ENCODE results near the gene TNFRSF6B. TPM values are rescaled to one million over a fixed set of nuclear protein-coding genes. Genes with fewer than 3 reads are reported as not detected.

TNFRSF6B gene
- polyA plus RNA-seq, 6 donors from 2014 or later = not detected

DNA sequence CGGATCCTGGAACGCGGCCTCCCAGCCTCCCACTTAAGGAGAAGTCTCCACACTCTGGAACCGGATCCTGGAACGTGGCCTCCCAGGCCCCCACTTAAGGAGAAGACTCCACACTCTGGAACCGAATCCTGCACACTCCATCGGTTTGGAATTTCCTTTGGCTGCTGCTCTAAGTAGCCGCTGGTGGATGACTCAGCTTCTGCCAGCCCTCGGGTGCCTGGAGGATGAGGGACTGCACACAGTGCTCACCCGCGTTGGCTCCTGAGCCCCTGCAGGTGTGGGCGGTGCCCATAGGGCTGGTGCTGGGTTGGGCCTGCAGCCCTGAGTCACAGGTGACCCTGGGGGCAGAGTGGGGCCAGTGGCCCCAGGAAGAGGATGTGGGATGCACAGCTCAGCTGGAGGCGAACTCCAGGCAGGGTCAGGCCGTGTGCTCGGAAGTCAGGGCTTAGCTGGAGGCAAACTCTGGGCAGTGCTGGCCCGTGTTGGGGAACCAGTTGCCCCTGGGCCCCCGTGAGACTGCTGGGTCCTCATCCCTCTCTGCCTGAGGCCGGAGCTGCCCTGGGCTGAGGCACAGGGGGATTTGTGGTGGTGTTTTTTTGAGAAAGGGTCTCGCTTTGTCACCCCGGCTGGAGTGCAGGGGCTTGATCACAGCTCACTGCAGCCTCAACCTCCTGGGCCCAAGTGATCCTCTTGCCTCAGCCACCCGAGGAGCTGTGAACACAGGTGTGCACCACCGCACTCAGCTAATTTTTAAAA, 13.9 kb upstream of the TNFRSF6B start:
- no peaks in the 10 kb centered on the region for H3K9me3 Mint-ChIP-seq
- no peak for ATAC-seq (ENCODE audit: low read depth in 2 of 2)

DNA sequence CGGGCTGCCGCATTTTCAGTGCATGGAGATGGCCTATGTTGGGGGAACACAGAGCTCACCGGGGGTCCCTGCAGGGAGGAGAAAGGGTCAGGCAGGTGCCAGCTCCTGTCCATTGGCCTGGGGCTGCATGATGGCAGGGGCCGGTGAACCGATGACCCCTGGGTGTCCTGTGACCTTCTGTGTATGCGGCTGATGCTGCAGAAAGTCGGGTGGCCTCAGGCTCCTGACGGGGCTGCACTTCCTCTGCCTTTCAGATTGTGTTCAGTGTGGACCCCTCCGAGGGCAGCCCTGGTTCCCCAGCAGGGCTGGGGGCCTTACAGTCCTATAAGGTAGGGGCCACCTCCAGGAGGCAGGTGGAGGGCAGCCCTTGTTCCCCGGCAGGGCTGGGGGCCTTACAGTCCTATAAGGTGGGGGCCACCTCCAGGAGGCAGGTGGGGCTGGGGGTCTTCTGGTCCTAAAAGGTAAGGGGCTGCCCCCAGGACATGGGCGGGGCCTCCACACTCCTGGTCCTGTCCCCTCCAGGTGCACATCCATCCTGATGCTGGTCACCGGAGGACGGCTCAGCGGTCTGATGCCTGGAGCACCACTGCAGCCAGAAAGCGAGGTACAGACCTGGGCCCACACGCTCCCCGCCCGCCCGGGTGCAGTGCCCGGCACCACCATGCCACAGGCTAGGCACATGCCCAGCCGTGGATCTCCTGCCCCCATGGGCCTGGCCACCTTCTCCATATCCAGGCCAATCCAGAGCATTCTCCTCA, 11.0 kb upstream of the TNFRSF6B start:
- no peaks in the 10 kb centered on the region for H3K27me3 Mint-ChIP-seq
- H3K4me1 Mint-ChIP-seq = peaks cover 0 to 3% (median 0%) of the 10 kb centered on the region in 3 donors
- H3K36me3 Mint-ChIP-seq = no peaks in the 10 kb centered on the region
- no peak overlapping the region for H3K4me3 Mint-ChIP-seq
- H3K27ac Mint-ChIP-seq = peak overlapping the region in 2 of 6 donors; percentile 49 to 94
- no peaks in the 10 kb centered on the region for H3K9me3 Mint-ChIP-seq
- DNase-seq = no peak
- no peak for ATAC-seq (ENCODE audit: low read depth in 2 of 2)

More for the DNA sequence above, 13.9 kb upstream of the TNFRSF6B start:
- Mint-ChIP-seq H3K4me1 (peaks cover 0 to 3% (median 0%) of the 10 kb centered on the region in 3 donors), H3K27ac (peak overlapping the region in 1 of 6 donors; percentile 18), H3K36me3 (no peaks in the 10 kb centered on the region), H3K27me3 (no peaks in the 10 kb centered on the region), H3K4me3 (no peak overlapping the region)
- no peak for DNase-seq

DNA sequence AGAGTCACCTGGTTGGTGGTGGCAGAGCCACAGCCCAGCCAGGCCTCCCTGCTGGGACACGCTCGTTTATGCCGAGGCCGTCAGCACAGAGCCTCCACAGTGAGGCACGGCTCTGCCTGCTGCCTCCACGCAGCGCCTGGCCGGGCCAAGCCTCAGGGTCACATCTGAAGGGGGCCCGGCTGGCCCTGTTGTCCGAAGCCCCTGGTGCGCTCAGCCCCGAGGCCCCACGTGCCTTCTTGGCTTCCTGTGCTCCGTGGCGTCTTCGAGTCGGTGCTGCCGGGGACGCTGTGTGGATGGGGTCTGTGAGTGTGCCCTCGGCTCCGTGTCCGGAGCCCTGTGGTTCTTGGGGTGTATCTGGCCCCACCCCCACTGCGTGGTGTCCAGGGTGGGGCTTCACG, 10.4 kb upstream of the TNFRSF6B start:
- ATAC-seq (ENCODE audit: low read depth in 2 of 2) (no peak), DNase-seq (no peak)
- H3K4me3 Mint-ChIP-seq = no peak overlapping the region
- no peaks in the 10 kb centered on the region for H3K27me3 Mint-ChIP-seq
- H3K9me3 Mint-ChIP-seq = no peaks in the 10 kb centered on the region
- H3K36me3 Mint-ChIP-seq = no peaks in the 10 kb centered on the region
- no peak overlapping the region for H3K27ac Mint-ChIP-seq
- peaks cover 0 to 3% (median 0%) of the 10 kb centered on the region in 3 donors for H3K4me1 Mint-ChIP-seq

DNA sequence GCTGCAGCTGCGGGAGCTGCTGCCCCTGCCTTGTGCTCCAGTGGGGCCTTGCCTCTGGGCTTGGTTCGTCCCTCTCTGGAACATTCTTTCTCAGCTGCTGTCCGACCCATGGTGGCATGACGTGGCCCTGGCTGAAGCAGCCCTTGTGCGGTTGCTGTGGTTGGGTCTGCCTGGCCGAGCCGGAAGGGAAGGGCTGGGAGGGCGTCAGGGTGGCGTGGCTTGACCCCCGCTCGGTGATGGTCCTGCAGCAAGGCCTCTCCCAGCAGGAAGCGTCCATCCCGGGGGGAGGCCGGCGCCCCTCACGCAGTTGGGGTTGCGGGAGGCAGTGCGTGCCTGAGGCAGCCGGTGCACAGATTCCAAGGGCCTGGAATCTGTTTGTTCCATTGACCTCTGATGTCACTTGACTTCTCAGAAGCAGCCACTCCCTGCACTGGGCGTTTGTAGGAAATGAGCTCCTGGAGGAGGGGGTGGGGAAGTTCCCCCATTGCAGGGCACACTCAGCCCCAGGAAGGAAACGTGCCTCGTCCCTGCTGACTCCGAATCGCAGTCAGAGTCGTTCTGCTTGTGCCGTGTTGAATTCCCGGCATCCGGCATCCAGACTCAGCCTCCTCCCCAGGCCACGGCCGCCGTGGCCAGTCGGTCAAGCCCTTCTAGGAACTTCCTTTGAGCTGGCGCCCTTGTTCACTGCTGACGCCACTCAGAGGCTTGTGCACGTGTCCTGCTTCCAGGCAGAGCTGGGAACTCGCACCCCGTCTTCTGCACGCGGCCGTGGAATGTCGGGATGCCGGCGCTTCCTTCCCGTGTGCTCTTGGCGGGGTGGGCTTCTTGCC, 9.7 kb upstream of the TNFRSF6B start:
- ATAC-seq (ENCODE audit: low read depth in 2 of 2) = peak in 1 of 2 donors; percentile 46
- H3K9me3 Mint-ChIP-seq = no peaks in the 10 kb centered on the region
- no peaks in the 10 kb centered on the region for H3K36me3 Mint-ChIP-seq
- H3K27ac Mint-ChIP-seq = no peak overlapping the region
- DNase-seq = no peak
- no peaks in the 10 kb centered on the region for H3K27me3 Mint-ChIP-seq
- no peak overlapping the region for H3K4me3 Mint-ChIP-seq
- peaks cover 3 to 5% (median 5%) of the 10 kb centered on the region in 3 donors for H3K4me1 Mint-ChIP-seq

DNA sequence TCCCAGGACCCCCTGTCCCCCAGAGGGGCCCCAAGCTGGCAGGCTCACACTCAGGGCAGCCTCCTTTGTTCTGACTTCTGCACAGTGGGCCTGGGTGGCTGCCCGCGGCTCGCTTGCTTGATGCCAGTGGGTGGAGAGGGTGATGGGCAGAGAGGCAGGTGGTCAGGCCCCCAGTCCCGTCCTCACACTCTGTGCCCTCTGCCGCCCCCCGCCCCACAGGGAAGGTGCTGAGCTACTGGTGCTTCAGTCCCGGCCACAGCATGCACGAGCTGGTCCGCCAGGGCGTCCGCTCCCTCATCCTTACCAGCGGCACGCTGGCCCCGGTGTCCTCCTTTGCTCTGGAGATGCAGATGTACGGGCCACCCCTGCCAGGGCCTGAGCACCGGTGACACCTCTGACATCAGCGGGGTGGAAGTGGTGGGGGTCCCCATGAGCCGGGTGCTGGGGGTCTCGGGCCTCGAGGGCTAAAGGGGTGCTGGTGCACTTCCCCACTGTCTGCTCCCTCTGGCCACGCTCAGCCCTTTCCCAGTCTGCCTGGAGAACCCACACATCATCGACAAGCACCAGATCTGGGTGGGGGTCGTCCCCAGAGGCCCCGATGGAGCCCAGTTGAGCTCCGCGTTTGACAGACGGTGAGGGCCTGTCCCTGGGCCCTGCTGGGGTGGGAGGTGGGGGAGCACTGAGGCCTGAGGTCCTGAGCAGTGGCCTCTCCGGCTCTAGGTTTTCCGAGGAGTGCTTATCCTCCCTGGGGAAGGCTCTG, 8.9 kb upstream of the TNFRSF6B start:
- no peak for ATAC-seq (ENCODE audit: low read depth in 2 of 2)

DNA sequence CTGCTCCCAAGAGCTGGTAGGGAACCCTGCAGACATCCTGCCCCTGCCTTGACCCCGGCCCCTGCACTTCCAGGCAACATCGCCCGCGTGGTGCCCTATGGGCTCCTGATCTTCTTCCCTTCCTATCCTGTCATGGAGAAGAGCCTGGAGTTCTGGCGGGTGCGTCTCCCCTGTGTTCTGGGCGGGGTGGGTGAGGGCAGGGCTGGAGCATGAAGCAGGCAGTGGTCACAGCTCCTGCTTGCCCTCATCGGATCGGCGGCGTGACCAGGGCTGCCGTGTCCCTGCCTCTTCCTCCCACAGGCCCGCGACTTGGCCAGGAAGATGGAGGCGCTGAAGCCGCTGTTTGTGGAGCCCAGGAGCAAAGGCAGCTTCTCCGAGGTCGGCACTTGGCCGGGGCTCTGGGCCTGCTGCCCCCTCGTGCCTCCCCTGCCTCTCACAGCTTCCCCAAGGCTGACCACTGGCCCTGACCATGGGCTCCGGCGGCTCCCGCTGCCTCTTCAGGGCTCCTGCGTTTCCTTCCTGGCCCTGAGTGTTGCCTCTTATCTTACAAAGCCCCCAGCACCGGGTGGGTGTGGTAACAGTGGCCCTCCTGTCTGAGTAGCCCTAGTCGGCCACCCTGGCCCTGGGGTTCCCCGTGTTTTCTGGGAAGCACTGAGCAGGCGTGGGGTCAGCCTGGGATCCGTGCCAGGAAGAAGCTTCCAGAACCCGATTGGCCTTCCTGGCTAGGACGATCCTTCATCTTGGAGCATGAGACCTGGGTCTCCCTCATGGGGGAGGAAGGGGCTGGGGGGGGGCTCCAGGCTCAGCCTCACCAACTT, 8.0 kb upstream of the TNFRSF6B start:
- Mint-ChIP-seq H3K27ac (no peak overlapping the region), H3K36me3 (no peaks in the 10 kb centered on the region), H3K27me3 (no peaks in the 10 kb centered on the region), H3K4me3 (no peak overlapping the region), H3K9me3 (no peaks in the 10 kb centered on the region), H3K4me1 (peaks cover 3 to 5% (median 5%) of the 10 kb centered on the region in 3 donors)
- DNase-seq (no peak), ATAC-seq (ENCODE audit: low read depth in 2 of 2) (no peak)

More for the DNA sequence above, 8.9 kb upstream of the TNFRSF6B start:
- DNase-seq = no peak
- no peaks in the 10 kb centered on the region for H3K36me3 Mint-ChIP-seq
- H3K9me3 Mint-ChIP-seq = no peaks in the 10 kb centered on the region
- no peaks in the 10 kb centered on the region for H3K27me3 Mint-ChIP-seq
- H3K4me3 Mint-ChIP-seq = no peak overlapping the region
- no peak overlapping the region for H3K27ac Mint-ChIP-seq
- peaks cover 3 to 5% (median 5%) of the 10 kb centered on the region in 3 donors for H3K4me1 Mint-ChIP-seq

DNA sequence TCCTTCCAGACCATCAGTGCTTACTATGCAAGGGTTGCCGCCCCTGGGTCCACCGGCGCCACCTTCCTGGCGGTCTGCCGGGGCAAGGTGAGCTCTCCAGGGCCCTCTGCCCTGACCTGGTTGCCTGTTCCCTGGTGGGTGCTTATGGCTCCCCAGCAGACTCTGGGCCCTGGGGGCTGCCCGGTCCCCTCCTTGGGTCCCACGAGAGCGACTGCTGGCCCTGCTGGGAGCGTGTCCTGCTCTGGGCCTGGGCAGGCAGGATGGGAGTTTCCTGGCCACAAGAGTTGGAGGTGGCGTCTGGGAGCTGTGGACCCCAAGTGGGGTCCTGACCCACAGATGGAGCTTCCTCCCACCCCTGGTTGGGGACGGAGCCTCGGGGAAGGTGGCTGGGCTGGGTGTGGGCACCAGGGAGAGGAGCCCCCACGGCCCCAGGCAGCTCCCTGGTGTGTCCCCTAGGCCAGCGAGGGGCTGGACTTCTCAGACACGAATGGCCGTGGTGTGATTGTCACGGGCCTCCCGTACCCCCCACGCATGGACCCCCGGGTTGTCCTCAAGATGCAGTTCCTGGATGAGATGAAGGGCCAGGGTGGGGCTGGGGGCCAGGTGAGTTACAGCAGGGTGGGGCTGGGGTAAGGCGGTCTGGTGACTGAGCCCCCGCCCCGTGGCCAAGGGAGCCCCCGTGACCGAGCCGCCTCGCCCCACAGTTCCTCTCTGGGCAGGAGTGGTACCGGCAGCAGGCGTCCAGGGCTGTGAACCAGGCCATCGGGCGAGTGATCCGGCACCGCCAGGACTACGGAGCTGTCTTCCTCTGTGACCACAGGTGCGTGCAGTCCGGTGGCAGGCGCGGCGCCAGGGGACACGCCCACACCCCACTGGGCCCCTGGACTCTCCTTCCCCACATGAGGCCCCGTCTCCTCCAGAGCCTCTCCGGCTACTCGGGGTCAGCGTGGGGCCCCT, 7.1 kb upstream of the TNFRSF6B start:
- H3K9me3 Mint-ChIP-seq = no peaks in the 10 kb centered on the region
- H3K4me3 Mint-ChIP-seq = no peak overlapping the region
- peaks cover 3 to 5% (median 5%) of the 10 kb centered on the region in 3 donors for H3K4me1 Mint-ChIP-seq
- DNase-seq = no peak
- H3K27me3 Mint-ChIP-seq = no peaks in the 10 kb centered on the region
- no peak for ATAC-seq (ENCODE audit: low read depth in 2 of 2)
- no peak overlapping the region for H3K27ac Mint-ChIP-seq
- H3K36me3 Mint-ChIP-seq = no peaks in the 10 kb centered on the region

DNA sequence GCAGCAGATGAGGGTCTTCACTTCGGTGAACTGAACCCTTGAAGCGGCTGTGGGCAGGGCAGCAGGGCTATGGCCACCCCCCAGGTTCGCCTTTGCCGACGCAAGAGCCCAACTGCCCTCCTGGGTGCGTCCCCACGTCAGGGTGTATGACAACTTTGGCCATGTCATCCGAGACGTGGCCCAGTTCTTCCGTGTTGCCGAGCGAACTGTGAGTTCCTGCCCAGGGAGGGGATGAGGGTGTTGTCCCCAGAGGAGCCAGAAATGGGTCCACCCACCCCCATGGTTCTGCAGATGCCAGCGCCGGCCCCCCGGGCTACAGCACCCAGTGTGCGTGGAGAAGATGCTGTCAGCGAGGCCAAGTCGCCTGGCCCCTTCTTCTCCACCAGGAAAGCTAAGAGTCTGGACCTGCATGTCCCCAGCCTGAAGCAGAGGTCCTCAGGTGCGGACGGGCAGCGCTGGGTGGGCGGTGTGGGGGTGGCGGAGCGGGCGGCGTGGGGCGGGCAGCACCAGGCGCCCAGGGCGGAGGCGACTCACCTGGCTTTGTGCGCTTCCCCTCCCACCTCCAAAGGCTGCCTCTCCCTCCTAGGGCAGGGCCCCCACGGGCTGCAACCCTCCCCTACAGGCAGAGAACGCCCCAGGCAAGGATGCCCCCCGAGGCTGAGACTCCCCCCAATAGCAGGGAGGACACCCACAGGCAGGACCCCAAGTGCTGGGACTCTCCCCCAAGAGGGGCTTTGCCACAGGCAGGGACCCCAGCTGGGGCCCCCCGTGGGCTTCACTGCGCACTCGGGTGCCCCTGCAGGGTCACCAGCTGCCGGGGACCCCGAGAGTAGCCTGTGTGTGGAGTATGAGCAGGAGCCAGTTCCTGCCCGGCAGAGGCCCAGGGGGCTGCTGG, 6.2 kb upstream of the TNFRSF6B start:
- Mint-ChIP-seq H3K4me3 (no peak overlapping the region), H3K9me3 (no peaks in the 10 kb centered on the region), H3K4me1 (peaks cover 3 to 5% (median 5%) of the 10 kb centered on the region in 3 donors), H3K27me3 (no peaks in the 10 kb centered on the region), H3K36me3 (no peaks in the 10 kb centered on the region), H3K27ac (no peak overlapping the region)
- DNase-seq = no peak
- ATAC-seq (ENCODE audit: low read depth in 2 of 2) = no peak

DNA sequence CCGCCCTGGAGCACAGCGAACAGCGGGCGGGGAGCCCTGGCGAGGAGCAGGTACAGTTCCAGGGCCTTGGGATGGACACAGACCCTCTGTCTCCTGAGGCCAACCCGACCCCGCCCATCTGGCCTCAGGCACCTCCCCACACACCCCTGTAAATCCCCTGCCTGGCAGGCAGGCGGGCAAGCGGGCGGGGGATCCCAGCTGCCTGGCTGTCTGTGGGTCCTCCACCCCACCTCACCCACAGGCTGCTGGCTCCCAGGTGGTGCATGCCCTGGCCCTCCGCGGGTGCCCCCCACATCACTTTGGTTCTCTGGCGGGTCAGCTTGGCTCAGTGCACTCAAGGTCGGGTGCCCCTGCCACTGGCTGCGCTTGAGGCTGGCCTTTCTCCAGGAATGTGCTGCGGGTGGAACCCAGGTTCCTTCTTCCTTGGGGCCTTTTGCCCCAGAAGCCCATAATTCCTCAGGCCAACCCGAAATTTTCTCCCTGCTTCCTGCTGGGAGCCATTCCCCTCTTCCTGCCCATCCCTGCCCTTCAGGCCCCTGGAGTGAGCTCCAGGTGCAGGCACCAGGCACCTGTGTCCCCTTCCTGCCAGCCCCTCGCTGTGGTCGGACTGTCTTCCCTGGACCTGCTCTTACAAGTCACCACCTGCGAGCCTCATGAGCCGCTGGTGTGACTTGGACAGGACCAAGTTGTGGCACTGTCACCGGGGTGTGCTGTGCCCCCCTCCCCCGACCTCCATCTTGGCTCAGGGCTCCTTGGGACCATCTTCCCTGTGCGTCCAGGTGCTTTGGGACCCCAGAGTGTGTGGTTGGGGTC, 5.3 kb upstream of the TNFRSF6B start:
- peaks cover 5 to 8% (median 6%) of the 10 kb centered on the region in 3 donors for H3K4me1 Mint-ChIP-seq
- H3K27me3 Mint-ChIP-seq = no peaks in the 10 kb centered on the region
- peak overlapping the region in 2 of 6 donors; percentile 47 to 77 for H3K27ac Mint-ChIP-seq
- DNase-seq = no peak
- no peaks in the 10 kb centered on the region for H3K9me3 Mint-ChIP-seq
- no peaks in the 10 kb centered on the region for H3K36me3 Mint-ChIP-seq
- H3K4me3 Mint-ChIP-seq = peak overlapping the region in 1 of 8 donors; percentile 74
- peak; percentile 49 to 62 for ATAC-seq (ENCODE audit: low read depth in 2 of 2)

Measured in naive B cell (primary cell).